ENCODE results near the gene CAPN11. TPM values are rescaled to one million over a fixed set of nuclear protein-coding genes. Genes with fewer than 3 reads are reported as not detected.

CAPN11 gene
- total and polyA plus RNA-seq, 9 of the 15 experiments (the other 6 are each of a cell fraction or from before 2014, with no cell fraction given), result 0.03 to 0.61 (median 0.17) TPM; not detected in 1

DNA sequence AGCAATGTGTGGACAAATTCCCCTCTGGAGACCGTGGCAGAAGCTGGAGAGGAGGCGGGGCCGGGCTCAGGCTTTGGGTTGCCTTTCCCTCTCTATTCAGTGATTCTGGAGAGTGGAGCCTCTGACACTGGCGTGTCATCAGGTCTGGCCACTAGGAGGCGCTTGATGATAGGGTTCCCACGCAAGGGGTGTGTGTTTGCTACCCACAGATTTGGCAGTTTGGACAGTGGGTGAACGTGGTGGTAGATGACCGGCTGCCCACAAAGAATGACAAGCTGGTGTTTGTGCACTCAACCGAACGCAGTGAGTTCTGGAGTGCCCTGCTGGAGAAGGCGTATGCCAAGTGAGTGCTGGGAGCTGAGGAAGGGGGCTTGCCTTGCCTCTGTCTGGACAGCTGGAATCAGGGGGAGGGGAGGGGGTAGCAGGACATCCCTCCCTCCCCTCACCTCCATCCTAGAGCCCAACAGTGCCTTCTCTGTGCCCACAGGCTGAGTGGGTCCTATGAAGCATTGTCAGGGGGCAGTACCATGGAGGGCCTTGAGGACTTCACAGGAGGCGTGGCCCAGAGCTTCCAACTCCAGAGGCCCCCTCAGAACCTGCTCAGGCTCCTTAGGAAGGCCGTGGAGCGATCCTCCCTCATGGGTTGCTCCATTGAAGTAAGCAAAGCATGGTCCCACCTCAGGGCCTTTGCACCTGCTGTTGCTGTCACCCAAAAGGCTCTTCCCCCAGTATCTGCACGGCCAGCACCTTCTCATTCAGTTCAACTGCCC lies 14.3 kb downstream of the CAPN11 start (continued):
- TF ChIP-seq, protein P1, sequence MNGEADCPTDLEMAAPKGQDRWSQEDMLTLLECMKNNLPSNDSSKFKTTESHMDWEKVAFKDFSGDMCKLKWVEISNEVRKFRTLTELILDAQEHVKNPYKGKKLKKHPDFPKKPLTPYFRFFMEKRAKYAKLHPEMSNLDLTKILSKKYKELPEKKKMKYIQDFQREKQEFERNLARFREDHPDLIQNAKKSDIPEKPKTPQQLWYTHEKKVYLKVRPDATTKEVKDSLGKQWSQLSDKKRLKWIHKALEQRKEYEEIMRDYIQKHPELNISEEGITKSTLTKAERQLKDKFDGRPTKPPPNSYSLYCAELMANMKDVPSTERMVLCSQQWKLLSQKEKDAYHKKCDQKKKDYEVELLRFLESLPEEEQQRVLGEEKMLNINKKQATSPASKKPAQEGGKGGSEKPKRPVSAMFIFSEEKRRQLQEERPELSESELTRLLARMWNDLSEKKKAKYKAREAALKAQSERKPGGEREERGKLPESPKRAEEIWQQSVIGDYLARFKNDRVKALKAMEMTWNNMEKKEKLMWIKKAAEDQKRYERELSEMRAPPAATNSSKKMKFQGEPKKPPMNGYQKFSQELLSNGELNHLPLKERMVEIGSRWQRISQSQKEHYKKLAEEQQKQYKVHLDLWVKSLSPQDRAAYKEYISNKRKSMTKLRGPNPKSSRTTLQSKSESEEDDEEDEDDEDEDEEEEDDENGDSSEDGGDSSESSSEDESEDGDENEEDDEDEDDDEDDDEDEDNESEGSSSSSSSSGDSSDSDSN (IDR thresholded peaks at IDR 0.05; ENCODE audit: borderline replicate concordance in 1 of 2, low read depth in 2 of 2, low read length in 2 of 2), result no peak
- TF ChIP-seq POLR2AphosphoS5 (IDR thresholded peaks at IDR 0.05; ENCODE audit: control insufficient read depth, insufficient read depth, low read depth, low read length), result no peak
- TF ChIP-seq BRD4 (IDR thresholded peaks at IDR 0.05), result no peak
- no peak for TF ChIP-seq NFRKB (IDR thresholded peaks at IDR 0.05; ENCODE audit: low read depth)
- TF ChIP-seq ATF7 (IDR thresholded peaks at IDR 0.05), result peak; percentile 63; the same call in 1 of the 2 replicates
- TF ChIP-seq WHSC1 (IDR thresholded peaks at IDR 0.05; ENCODE audit: low read length), result no peak
- TF ChIP-seq POLR3A (IDR thresholded peaks at IDR 0.05; ENCODE audit: borderline replicate concordance, extremely low read depth, insufficient read depth, insufficient read length), result no peak
- no peak for TF ChIP-seq ELF2 (CRISPR knock-in tag; IDR thresholded peaks at IDR 0.05)
- no peak for TF ChIP-seq ZC3H8 (IDR thresholded peaks at IDR 0.05)
- TF ChIP-seq, protein P2, sequence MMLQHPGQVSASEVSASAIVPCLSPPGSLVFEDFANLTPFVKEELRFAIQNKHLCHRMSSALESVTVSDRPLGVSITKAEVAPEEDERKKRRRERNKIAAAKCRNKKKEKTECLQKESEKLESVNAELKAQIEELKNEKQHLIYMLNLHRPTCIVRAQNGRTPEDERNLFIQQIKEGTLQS (IDR thresholded peaks at IDR 0.05), result no peak
- TF ChIP-seq, protein P2 (CRISPR knock-in tag; conservative IDR thresholded peaks at IDR 0.05), result no peak; the same call in 1 of the 2 replicates
- TF ChIP-seq, protein P3, sequence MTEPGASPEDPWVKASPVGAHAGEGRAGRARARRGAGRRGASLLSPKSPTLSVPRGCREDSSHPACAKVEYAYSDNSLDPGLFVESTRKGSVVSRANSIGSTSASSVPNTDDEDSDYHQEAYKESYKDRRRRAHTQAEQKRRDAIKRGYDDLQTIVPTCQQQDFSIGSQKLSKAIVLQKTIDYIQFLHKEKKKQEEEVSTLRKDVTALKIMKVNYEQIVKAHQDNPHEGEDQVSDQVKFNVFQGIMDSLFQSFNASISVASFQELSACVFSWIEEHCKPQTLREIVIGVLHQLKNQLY (CRISPR knock-in tag; conservative IDR thresholded peaks at IDR 0.05), result no peak
- TF ChIP-seq, protein P4, sequence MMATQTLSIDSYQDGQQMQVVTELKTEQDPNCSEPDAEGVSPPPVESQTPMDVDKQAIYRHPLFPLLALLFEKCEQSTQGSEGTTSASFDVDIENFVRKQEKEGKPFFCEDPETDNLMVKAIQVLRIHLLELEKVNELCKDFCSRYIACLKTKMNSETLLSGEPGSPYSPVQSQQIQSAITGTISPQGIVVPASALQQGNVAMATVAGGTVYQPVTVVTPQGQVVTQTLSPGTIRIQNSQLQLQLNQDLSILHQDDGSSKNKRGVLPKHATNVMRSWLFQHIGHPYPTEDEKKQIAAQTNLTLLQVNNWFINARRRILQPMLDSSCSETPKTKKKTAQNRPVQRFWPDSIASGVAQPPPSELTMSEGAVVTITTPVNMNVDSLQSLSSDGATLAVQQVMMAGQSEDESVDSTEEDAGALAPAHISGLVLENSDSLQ (IDR thresholded peaks at IDR 0.05), result peak; percentile 34
- no peak for TF ChIP-seq EWSR1 (IDR thresholded peaks at IDR 0.05; ENCODE audit: borderline replicate concordance, low read depth, partially characterized antibody)
- no peak for TF ChIP-seq RHOXF2B (CRISPR knock-in tag; conservative IDR thresholded peaks at IDR 0.05)
- TF ChIP-seq, protein P5, sequence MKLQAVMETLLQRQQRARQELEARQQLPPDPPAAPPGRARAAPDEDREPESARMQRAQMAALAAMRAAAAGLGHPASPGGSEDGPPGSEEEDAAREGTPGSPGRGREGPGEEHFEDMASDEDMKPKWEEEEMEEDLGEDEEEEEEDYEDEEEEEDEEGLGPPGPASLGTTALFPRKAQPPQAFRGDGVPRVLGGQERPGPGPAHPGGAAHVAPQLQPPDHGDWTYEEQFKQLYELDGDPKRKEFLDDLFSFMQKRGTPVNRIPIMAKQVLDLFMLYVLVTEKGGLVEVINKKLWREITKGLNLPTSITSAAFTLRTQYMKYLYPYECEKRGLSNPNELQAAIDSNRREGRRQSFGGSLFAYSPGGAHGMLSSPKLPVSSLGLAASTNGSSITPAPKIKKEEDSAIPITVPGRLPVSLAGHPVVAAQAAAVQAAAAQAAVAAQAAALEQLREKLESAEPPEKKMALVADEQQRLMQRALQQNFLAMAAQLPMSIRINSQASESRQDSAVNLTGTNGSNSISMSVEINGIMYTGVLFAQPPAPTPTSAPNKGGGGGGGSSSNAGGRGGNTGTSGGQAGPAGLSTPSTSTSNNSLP (IDR thresholded peaks at IDR 0.05; ENCODE audit: borderline replicate concordance, low read depth, low read length), result no peak
- TF ChIP-seq, protein P6, sequence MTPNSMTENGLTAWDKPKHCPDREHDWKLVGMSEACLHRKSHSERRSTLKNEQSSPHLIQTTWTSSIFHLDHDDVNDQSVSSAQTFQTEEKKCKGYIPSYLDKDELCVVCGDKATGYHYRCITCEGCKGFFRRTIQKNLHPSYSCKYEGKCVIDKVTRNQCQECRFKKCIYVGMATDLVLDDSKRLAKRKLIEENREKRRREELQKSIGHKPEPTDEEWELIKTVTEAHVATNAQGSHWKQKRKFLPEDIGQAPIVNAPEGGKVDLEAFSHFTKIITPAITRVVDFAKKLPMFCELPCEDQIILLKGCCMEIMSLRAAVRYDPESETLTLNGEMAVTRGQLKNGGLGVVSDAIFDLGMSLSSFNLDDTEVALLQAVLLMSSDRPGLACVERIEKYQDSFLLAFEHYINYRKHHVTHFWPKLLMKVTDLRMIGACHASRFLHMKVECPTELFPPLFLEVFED (CRISPR knock-in tag; conservative IDR thresholded peaks at IDR 0.05), result no peak
- TF ChIP-seq CREM (IDR thresholded peaks at IDR 0.05; ENCODE audit: low read depth), result peak; percentile 75
- TF ChIP-seq SETDB1 (IDR thresholded peaks at IDR 0.05; ENCODE audit: low read length), result no peak
- peak; percentile 24; the same call in 1 of the 2 replicates for TF ChIP-seq SOX6 (IDR thresholded peaks at IDR 0.05)

All from K562 (cell line).